GM23338 (cell line): ENCODE measurements around the gene POU6F1. TPM values are rescaled to one million over a fixed set of nuclear protein-coding genes. Genes with fewer than 3 reads are reported as not detected.

ENCODE experiments used
- ATAC-seq: fragments of 200-7000 bp; cut with Tn5 transposase; 3 replicates; pipeline ENCODE4 v1.9.1; 2020
- DNase-seq: peaks from one replicate; pipeline ENCODE4 v3.0.0-alpha.2; 2015; ENCODE audit warnings: low spot score
- H2AFZ ChIP-seq: fragments of 200-600 bp; sonication (generic); 2 replicates; pipeline ENCODE4 v1.8.0; 2016; ENCODE audit warnings: antibody characterized with exemption, mild to moderate bottlenecking, moderate library complexity
- H3F3A ChIP-seq: fragments of 200-600 bp; sonication (generic); replicated peaks from 2 replicates; pipeline ENCODE4 v1.8.0; 2017; ENCODE audit warnings: antibody characterized with exemption, mixed run types, low read depth
- H3K27ac ChIP-seq: fragments of 200-600 bp; sonication (generic); 2 replicates; pipeline ENCODE4 v1.6.1; 2016; ENCODE audit warnings: low read depth
- H3K27me3 ChIP-seq: fragments of 200-600 bp; sonication (generic); 2 replicates; pipeline ENCODE4 v1.8.0; 2016; ENCODE audit warnings: mild to moderate bottlenecking, mixed run types, moderate library complexity; ENCODE audit not compliant: insufficient read depth
- H3K36me3 ChIP-seq: fragments of 200-600 bp; sonication (generic); 2 replicates; pipeline ENCODE4 v1.8.0; 2016; ENCODE audit warnings: mild to moderate bottlenecking; ENCODE audit not compliant: insufficient read depth
- H3K4me1 ChIP-seq: fragments of 200-600 bp; sonication (generic); 2 replicates; pipeline ENCODE4 v1.8.0; 2016; ENCODE audit warnings: mild to moderate bottlenecking, moderate library complexity; ENCODE audit not compliant: insufficient read depth
- H3K4me2 ChIP-seq: fragments of 200-600 bp; sonication (generic); 2 replicates; pipeline ENCODE4 v1.7.1; 2017; ENCODE audit warnings: mixed run types
- H3K4me3 ChIP-seq: fragments of 200-600 bp; sonication (generic); 2 replicates; pipeline ENCODE4 v1.6.1; 2016; ENCODE audit warnings: mixed run types
- H3K79me2 ChIP-seq: fragments of 200-600 bp; sonication (generic); replicated peaks from 2 replicates; pipeline ENCODE4 v1.8.0; 2017; ENCODE audit warnings: mild to moderate bottlenecking; ENCODE audit not compliant: insufficient read depth
- H3K9me2 ChIP-seq: fragments of 200-600 bp; sonication (generic); 2 replicates; pipeline ENCODE4 v1.8.0; 2017; ENCODE audit not compliant: insufficient read depth
- H4K20me1 ChIP-seq: fragments of 200-600 bp; sonication (generic); replicated peaks from 2 replicates; pipeline ENCODE4 v1.8.0; 2017; ENCODE audit warnings: mild to moderate bottlenecking; ENCODE audit not compliant: insufficient read depth
- H3K27ac Mint-ChIP-seq: 2 replicates; pipeline ENCODE4 v1.8.0; 2020; ENCODE audit warnings: inconsistent platforms, mild to moderate bottlenecking, moderate library complexity, mixed read lengths
- H3K27me3 Mint-ChIP-seq: 3 replicates; pipeline ENCODE4 v1.8.0; 2022; ENCODE audit warnings: low read depth, mild to moderate bottlenecking, moderate library complexity, mixed read lengths, inconsistent platforms; ENCODE audit not compliant: insufficient read depth, poor library complexity
- H3K36me3 Mint-ChIP-seq: 3 replicates; pipeline ENCODE4 v1.8.0; 2021; ENCODE audit warnings: low read depth, mild to moderate bottlenecking, inconsistent platforms, moderate library complexity, mixed read lengths
- H3K4me1 Mint-ChIP-seq: 3 replicates; pipeline ENCODE4 v1.8.0; 2020; ENCODE audit warnings: mild to moderate bottlenecking, inconsistent platforms, mixed read lengths
- H3K4me3 Mint-ChIP-seq: 3 replicates; pipeline ENCODE4 v1.8.0; 2021; ENCODE audit warnings: moderate library complexity, mild to moderate bottlenecking, inconsistent platforms, mixed read lengths
- H3K9me3 Mint-ChIP-seq: 3 replicates; pipeline ENCODE4 v1.8.0; 2020; ENCODE audit warnings: moderate library complexity, mild to moderate bottlenecking, inconsistent platforms, mixed read lengths
- CREB1 ChIP-seq: fragments of 250-450 bp; sonication (Bioruptor Pico); IDR thresholded peaks from 2 replicates; pipeline ENCODE4 v1.5.0; 2020; ENCODE audit warnings: low read depth, mild to moderate bottlenecking, moderate library complexity
- CTCF ChIP-seq, 2 experiments: fragments of 200-600 bp in 1 of 2; sonication (generic) in 1 of 2; conservative IDR thresholded peaks; 2 replicates each; pipeline versions ENCODE4 v1.5.1 to v1.6.1; 2016 to 2017; ENCODE audit warnings: antibody characterized with exemption in 2 of 2, low read depth in 2 of 2, mild to moderate bottlenecking in 2 of 2, moderate library complexity in 1 of 2
- EZH2 ChIP-seq: fragments of 200-600 bp; sonication (generic); IDR thresholded peaks from one replicate; pipeline ENCODE4 v1.8.0; 2017; ENCODE audit warnings: antibody characterized with exemption, mild to moderate bottlenecking, low read depth; ENCODE audit not compliant: unreplicated experiment
- EZH2phosphoT487 ChIP-seq: fragments of 200-600 bp; sonication (generic); IDR thresholded peaks from one replicate; pipeline ENCODE4 v1.8.1; 2018; ENCODE audit warnings: antibody characterized with exemption; ENCODE audit not compliant: unreplicated experiment
- JUNB ChIP-seq: IDR thresholded peaks from one replicate; pipeline ENCODE4 v1.6.1; 2016; ENCODE audit warnings: antibody characterized with exemption; ENCODE audit not compliant: unreplicated experiment
- NANOG ChIP-seq: IDR thresholded peaks from 2 replicates; pipeline ENCODE4 v1.6.1; 2016; ENCODE audit warnings: antibody characterized with exemption, borderline replicate concordance
- POLR2AphosphoS5 ChIP-seq: IDR thresholded peaks from 2 replicates; pipeline ENCODE4 v1.6.1; 2016; ENCODE audit warnings: antibody characterized with exemption, low read depth
- STAT1 ChIP-seq: IDR thresholded peaks from one replicate; pipeline ENCODE4 v1.6.1; 2016; ENCODE audit warnings: antibody characterized with exemption; ENCODE audit not compliant: unreplicated experiment
- ZNF114 ChIP-seq: fragments of 250-450 bp; sonication (Bioruptor Pico); IDR thresholded peaks from 2 replicates; pipeline ENCODE4 v1.5.0; 2020; ENCODE audit warnings: mild to moderate bottlenecking, moderate library complexity
- ZNF331 ChIP-seq: fragments of 250-450 bp; sonication (Bioruptor Pico); IDR thresholded peaks from 2 replicates; pipeline ENCODE4 v1.5.0; 2020; ENCODE audit warnings: low read depth, mild to moderate bottlenecking, moderate library complexity
- polyA plus RNA-seq: library from polyadenylated mRNA; unstranded; fragments of >200 nt; fragmentation: Nextera tagmentation; extraction: Ambion mirVana; gene quantifications from 2 replicates; pipeline ENCODE4 v1.2.1, GENCODE V29; 2016
- total RNA-seq: library from RNA; depleted of rRNA; stranded (reverse); fragments of >200 nt; shearing (Covaris generic); gene quantifications from 2 replicates; pipeline ENCODE4 v1.2.3, GENCODE V29; 2014
- TF ChIP-seq, protein P1 (sequence below): IDR thresholded peaks from 2 replicates; pipeline ENCODE4 v1.6.1; 2016; ENCODE audit warnings: antibody characterized with exemption
- TF ChIP-seq, protein P2 (sequence below): fragments of 250-450 bp; sonication (Bioruptor Pico); IDR thresholded peaks from 2 replicates; pipeline ENCODE4 v1.5.0; 2020; ENCODE audit warnings: mild to moderate bottlenecking, moderate library complexity
- TF ChIP-seq, protein P3 (sequence below): IDR thresholded peaks from one replicate; pipeline ENCODE4 v1.6.1; 2018; ENCODE audit warnings: antibody characterized with exemption; ENCODE audit not compliant: unreplicated experiment

Gene POU6F1
- total and polyA plus RNA-seq, 2 experiments from 2014 or later, result 3.0 to 4.0 TPM

DNA sequence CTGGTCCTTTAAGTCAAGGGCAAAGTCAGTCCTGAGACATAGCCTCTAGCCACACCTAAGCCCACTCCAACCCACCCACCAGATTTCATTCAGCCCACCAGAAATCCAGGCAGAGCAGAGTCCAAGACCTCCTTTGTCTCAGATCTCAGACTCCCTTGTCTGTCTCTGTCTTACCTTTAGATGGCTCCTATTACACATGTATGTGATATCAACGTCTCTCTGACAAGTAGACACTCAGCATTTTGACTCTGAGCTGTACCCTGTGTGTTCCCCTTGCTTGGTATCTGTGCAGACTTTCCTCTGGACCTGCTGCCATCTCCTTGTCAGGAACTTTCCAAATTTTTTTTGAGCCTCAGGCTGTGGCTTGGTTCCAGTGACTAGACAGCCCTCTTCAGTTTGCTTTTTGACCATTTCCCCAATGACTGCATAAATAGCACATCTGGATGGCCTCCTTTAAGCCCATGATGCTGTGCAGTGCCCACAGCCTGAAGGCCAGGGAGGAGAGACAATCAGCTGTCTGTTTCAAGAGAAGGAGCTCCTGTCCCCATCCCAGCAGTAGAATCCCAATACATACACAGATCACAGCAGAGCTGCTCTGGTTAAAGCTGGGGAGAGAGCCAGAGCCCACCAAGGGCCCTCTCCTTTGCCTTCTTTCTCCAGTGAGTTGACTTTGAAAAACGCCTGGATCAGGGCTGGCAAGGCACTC, 7.0 kb downstream of the POU6F1 start:
- Mint-ChIP-seq H3K27ac (no peak overlapping the region), H3K4me3 (no peak overlapping the region), H3K36me3 (no peaks in the 10 kb centered on the region), H3K9me3 (no peaks in the 10 kb centered on the region), H3K27me3 (no peaks in the 10 kb centered on the region), H3K4me1 (no peaks in the 10 kb centered on the region)
- Histone ChIP-seq H3F3A (no peaks in the 10 kb centered on the region), H2AFZ (no peak overlapping the region), H3K4me2 (no peak overlapping the region), H3K4me3 (no peak overlapping the region), H3K36me3 (no peaks in the 10 kb centered on the region), H3K79me2 (0 out of 2 replicates have a peak, but pooled peaks cover 5% of the 10 kb centered on the region), H3K27ac (no peak overlapping the region), H4K20me1 (no peaks in the 10 kb centered on the region), H3K9me2 (no peaks in the 10 kb centered on the region), H3K4me1 (no peaks in the 10 kb centered on the region), H3K27me3 (no peaks in the 10 kb centered on the region)
- TF ChIP-seq POLR2AphosphoS5, result no peak
- TF ChIP-seq CTCF (conservative IDR thresholded peaks at IDR 0.05; ENCODE audit: low read depth in 2 of 2), result no peak
- TF ChIP-seq, protein P1, sequence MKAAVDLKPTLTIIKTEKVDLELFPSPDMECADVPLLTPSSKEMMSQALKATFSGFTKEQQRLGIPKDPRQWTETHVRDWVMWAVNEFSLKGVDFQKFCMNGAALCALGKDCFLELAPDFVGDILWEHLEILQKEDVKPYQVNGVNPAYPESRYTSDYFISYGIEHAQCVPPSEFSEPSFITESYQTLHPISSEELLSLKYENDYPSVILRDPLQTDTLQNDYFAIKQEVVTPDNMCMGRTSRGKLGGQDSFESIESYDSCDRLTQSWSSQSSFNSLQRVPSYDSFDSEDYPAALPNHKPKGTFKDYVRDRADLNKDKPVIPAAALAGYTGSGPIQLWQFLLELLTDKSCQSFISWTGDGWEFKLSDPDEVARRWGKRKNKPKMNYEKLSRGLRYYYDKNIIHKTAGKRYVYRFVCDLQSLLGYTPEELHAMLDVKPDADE, result no peak
- TF ChIP-seq JUNB, result no peak
- no peak for TF ChIP-seq EZH2
- TF ChIP-seq STAT1, result no peak
- no peak for TF ChIP-seq ZNF114 (CRISPR knock-in tag)
- TF ChIP-seq CREB1, result no peak
- TF ChIP-seq, protein P2, sequence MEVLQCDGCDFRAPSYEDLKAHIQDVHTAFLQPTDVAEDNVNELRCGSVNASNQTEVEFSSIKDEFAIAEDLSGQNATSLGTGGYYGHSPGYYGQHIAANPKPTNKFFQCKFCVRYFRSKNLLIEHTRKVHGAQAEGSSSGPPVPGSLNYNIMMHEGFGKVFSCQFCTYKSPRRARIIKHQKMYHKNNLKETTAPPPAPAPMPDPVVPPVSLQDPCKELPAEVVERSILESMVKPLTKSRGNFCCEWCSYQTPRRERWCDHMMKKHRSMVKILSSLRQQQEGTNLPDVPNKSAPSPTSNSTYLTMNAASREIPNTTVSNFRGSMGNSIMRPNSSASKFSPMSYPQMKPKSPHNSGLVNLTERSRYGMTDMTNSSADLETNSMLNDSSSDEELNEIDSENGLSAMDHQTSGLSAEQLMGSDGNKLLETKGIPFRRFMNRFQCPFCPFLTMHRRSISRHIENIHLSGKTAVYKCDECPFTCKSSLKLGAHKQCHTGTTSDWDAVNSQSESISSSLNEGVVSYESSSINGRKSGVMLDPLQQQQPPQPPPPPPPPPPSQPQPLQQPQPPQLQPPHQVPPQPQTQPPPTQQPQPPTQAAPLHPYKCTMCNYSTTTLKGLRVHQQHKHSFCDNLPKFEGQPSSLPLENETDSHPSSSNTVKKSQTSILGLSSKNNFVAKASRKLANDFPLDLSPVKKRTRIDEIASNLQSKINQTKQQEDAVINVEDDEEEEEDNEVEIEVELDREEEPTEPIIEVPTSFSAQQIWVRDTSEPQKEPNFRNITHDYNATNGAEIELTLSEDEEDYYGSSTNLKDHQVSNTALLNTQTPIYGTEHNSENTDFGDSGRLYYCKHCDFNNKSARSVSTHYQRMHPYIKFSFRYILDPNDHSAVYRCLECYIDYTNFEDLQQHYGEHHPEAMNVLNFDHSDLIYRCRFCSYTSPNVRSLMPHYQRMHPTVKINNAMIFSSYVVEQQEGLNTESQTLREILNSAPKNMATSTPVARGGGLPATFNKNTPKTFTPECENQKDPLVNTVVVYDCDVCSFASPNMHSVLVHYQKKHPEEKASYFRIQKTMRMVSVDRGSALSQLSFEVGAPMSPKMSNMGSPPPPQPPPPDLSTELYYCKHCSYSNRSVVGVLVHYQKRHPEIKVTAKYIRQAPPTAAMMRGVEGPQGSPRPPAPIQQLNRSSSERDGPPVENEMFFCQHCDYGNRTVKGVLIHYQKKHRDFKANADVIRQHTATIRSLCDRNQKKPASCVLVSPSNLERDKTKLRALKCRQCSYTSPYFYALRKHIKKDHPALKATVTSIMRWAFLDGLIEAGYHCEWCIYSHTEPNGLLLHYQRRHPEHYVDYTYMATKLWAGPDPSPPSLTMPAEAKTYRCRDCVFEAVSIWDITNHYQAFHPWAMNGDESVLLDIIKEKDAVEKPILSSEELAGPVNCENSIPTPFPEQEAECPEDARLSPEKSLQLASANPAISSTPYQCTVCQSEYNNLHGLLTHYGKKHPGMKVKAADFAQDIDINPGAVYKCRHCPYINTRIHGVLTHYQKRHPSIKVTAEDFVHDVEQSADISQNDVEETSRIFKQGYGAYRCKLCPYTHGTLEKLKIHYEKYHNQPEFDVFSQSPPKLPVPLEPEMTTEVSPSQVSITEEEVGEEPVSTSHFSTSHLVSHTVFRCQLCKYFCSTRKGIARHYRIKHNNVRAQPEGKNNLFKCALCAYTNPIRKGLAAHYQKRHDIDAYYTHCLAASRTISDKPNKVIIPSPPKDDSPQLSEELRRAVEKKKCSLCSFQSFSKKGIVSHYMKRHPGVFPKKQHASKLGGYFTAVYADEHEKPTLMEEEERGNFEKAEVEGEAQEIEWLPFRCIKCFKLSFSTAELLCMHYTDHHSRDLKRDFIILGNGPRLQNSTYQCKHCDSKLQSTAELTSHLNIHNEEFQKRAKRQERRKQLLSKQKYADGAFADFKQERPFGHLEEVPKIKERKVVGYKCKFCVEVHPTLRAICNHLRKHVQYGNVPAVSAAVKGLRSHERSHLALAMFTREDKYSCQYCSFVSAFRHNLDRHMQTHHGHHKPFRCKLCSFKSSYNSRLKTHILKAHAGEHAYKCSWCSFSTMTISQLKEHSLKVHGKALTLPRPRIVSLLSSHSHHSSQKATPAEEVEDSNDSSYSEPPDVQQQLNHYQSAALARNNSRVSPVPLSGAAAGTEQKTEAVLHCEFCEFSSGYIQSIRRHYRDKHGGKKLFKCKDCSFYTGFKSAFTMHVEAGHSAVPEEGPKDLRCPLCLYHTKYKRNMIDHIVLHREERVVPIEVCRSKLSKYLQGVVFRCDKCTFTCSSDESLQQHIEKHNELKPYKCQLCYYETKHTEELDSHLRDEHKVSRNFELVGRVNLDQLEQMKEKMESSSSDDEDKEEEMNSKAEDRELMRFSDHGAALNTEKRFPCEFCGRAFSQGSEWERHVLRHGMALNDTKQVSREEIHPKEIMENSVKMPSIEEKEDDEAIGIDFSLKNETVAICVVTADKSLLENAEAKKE (CRISPR knock-in tag), result no peak
- TF ChIP-seq EZH2phosphoT487, result no peak
- no peak for TF ChIP-seq NANOG
- TF ChIP-seq ZNF331, result no peak
- TF ChIP-seq, protein P3, sequence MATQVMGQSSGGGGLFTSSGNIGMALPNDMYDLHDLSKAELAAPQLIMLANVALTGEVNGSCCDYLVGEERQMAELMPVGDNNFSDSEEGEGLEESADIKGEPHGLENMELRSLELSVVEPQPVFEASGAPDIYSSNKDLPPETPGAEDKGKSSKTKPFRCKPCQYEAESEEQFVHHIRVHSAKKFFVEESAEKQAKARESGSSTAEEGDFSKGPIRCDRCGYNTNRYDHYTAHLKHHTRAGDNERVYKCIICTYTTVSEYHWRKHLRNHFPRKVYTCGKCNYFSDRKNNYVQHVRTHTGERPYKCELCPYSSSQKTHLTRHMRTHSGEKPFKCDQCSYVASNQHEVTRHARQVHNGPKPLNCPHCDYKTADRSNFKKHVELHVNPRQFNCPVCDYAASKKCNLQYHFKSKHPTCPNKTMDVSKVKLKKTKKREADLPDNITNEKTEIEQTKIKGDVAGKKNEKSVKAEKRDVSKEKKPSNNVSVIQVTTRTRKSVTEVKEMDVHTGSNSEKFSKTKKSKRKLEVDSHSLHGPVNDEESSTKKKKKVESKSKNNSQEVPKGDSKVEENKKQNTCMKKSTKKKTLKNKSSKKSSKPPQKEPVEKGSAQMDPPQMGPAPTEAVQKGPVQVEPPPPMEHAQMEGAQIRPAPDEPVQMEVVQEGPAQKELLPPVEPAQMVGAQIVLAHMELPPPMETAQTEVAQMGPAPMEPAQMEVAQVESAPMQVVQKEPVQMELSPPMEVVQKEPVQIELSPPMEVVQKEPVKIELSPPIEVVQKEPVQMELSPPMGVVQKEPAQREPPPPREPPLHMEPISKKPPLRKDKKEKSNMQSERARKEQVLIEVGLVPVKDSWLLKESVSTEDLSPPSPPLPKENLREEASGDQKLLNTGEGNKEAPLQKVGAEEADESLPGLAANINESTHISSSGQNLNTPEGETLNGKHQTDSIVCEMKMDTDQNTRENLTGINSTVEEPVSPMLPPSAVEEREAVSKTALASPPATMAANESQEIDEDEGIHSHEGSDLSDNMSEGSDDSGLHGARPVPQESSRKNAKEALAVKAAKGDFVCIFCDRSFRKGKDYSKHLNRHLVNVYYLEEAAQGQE, result no peak
- DNase-seq, result no peak
- no peak for ATAC-seq
